RWPE1 (cell line): Measurements from ENCODE around the gene TNRC6C.

Experiments used
- CTCF ChIA-PET: fragments of 350-600 bp; sonication (Branson Sonifier 250); formaldehyde crosslinking; extraction: SDS; loops from one replicate; lab custom pipeline; 2021; lab: Yijun Ruan, JAX
- POLR2A ChIA-PET: fragments of 400-600 bp; formaldehyde crosslinking; extraction: SDS; loops from one replicate; lab custom pipeline; 2020; ENCODE audit warnings: antibody characterized with exemption; ENCODE audit not compliant: low non-redundant PET; lab: Yijun Ruan, JAX
- DNase-seq: peaks from one replicate; pipeline ENCODE4 v3.0.0; 2012; ENCODE audit warnings: low spot score
- H3K27ac ChIP-seq: fragments of 450-650 bp; 2 replicates; pipeline ENCODE4 v1.5.1; 2017
- TF ChIP-seq, protein P1 (sequence below): fragments of 450-650 bp; conservative IDR thresholded peaks from 2 replicates; pipeline ENCODE4 v1.5.1; 2017; ENCODE audit warnings: low read depth, mild to moderate bottlenecking

Gene TNRC6C

DNA sequence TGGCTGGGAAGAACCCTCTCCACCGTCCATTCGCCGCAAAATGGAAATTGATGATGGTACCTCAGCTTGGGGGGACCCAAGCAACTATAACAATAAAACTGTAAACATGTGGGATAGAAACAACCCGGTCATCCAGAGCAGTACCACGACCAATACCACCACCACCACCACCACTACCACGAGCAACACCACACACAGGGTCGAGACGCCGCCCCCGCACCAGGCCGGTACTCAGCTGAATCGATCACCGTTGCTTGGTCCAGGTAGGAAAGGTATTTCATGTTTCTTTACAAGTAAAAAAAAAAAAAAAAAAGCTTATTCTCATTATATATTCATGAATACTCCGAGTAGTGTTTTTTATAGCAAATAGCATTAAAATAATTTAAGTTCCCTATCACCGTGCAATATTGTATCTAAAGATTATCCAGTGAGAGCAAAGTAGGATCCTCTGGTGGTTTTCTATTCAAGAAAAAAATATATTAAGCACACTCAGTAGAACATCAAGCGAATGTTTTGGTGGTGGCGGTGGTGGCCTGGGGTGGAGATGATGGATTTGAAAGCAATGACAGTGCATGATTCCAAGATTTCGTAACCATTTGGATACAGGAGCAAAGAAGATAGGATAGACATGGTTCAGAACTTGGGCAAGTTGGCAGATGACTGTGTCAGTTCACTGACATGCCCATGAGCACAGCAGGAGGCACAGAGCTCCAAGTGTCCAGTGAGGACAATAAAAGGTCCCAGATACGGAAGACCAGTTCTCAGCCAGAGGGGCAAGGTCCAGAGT, 92.9 kb downstream of the TNRC6C start:
- TF ChIP-seq, protein P1, sequence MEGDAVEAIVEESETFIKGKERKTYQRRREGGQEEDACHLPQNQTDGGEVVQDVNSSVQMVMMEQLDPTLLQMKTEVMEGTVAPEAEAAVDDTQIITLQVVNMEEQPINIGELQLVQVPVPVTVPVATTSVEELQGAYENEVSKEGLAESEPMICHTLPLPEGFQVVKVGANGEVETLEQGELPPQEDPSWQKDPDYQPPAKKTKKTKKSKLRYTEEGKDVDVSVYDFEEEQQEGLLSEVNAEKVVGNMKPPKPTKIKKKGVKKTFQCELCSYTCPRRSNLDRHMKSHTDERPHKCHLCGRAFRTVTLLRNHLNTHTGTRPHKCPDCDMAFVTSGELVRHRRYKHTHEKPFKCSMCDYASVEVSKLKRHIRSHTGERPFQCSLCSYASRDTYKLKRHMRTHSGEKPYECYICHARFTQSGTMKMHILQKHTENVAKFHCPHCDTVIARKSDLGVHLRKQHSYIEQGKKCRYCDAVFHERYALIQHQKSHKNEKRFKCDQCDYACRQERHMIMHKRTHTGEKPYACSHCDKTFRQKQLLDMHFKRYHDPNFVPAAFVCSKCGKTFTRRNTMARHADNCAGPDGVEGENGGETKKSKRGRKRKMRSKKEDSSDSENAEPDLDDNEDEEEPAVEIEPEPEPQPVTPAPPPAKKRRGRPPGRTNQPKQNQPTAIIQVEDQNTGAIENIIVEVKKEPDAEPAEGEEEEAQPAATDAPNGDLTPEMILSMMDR, result no peak
- H3K27ac ChIP-seq, result no peak overlapping the region
- ChIA-PET POLR2A (interaction anchor here (0.6 kb wide), 1 partner anchor 48 kb away, joined by 3 read pairs; no protein-coding TSS in a partner anchor), CTCF (interaction anchor here (0.7 kb wide), 1 partner anchor 996 kb away, joined by 3 read pairs; no protein-coding TSS in a partner anchor)
- no peak for DNase-seq

DNA sequence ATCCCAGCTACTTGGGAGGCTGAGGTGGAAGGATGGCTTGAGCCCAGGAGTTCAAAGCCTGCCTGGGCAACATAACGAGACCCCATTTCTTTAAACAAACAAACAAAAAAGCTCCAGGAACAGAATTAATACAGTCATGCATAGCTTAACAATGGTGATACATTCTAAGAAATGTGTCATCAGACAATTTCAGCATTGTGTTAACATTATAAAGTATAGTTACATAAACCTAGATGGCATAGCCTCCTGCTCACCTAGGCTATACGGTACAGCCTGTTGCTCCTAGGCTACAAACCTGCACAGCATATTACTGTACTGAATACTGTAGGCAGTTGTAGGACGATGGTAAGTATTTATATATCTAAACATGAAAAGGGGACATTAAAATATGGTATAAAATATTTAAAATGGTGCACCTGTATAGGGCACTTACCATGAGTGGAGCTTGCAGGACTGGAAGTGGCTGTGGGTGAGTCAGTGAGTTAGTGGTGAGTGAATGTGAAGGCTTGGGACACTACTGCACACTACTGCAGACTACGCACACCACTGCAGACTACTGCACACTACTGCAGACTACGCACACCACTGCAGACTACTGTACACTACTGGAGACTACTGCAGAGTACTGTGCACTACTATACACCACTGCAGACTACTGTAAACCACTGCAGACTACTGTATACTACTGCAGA, 95.4 kb downstream of the TNRC6C start:
- CTCF ChIA-PET, result interaction anchor here (0.6 kb wide), 1 partner anchor 14 kb away, joined by 4 read pairs; no protein-coding TSS in a partner anchor

DNA sequence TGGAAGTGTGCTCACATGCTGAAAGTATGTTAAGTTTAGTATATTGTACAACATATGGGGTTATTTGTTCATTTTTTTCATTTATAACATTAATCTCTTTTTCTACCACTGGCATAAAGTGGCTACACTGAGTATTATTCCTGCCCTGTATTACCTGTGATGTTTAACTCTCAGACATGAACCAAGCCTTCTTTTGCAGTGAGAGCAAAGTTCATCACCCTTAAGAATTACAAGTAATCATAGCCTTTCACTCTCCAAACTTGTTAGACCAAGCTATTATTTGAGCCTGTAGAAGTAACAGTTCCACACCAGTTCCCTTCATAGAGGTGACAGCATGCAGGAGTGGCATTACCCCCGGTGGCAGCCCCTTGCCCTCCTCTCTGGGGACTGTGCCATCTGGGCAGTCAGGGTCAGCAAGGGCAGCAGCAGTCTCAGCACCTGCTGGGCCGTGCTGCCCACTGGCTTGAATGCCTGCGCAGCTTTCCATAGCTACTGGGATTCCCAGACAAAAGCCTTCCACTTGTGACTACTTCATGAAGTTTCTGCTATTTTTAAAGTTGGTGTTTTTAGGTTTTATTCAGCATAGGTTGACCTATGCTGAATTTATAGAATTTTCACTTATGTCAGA, 98.7 kb downstream of the TNRC6C start:
- DNase-seq, result no peak
- TF ChIP-seq, protein P1, result no peak
- ChIA-PET CTCF (interaction anchor here (0.5 to 1.4 kb wide), 2 partner anchors 28 to 855 kb away, joined by 5 to 6 read pairs; no protein-coding TSS in a partner anchor), POLR2A (no interaction called here)
- no peak overlapping the region for H3K27ac ChIP-seq

More for the DNA sequence above, 95.4 kb downstream of the TNRC6C start:
- TF ChIP-seq, protein P1, result no peak
- no peak for DNase-seq
- no peak overlapping the region for H3K27ac ChIP-seq
- POLR2A ChIA-PET, result interaction anchor here (0.6 kb wide), 1 partner anchor 70 kb away, joined by 3 read pairs; no protein-coding TSS in a partner anchor

DNA sequence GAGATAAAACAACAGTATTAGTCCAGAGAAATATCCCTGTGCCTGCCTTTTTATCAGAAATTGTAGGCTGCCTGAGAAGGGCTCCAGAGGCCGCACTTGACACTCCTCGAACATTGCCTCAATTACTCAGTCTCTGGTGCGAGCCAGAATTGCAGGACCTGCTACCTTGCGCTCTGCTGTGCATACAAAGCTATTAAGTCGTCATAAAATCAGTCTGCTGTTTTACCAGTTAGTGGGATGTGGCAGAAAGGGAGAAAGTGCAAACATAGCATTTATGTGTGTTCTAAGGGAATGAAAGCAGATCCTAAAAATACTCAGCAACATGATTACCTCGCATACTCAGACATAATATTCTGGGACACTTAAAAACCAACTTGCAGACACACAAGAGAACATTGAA, 99.5 kb downstream of the TNRC6C start:
- POLR2A ChIA-PET, result no interaction called here
- DNase-seq, result no peak
- TF ChIP-seq, protein P1, result no peak
- CTCF ChIA-PET, result interaction anchor here (0.5 to 1.4 kb wide), 2 partner anchors 27 to 854 kb away, joined by 5 to 6 read pairs; no protein-coding TSS in a partner anchor
- no peak overlapping the region for H3K27ac ChIP-seq

DNA sequence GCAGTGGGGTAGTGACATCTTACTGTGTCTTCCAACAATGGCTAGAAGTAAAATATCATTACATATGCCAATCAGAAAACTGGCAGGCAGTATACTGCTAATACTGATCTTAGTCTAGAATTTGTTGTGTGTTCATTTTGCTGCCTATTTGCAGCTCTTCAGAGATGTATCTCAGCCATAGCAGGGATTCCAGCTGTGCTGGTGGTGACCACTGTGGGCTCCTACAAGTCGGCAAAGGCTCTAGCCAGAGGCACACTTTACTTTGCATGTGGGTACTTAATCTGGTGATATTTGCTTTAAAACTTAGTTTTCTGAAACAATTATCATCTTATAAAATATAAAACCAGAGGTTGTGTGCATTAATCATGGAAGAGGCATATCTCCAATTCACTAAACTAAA, 100.1 kb downstream of the TNRC6C start:
- DNase-seq, result no peak
- ChIA-PET CTCF (interaction anchor here (0.6 to 1.4 kb wide), 2 partner anchors 26 to 418 kb away, joined by 3 to 5 read pairs; no protein-coding TSS in a partner anchor), POLR2A (no interaction called here)
- no peak overlapping the region for H3K27ac ChIP-seq
- TF ChIP-seq, protein P1, result no peak

GRCh38 chr17:78062596-78062995, 104.1 kb downstream of the TNRC6C start:
- CTCF ChIA-PET, result no interaction called here
- POLR2A ChIA-PET, result no interaction called here
- TF ChIP-seq, protein P1, result no peak
- no peak overlapping the region for H3K27ac ChIP-seq
- no peak for DNase-seq
